SH-SY5Y (cell line): ENCODE measurements around the gene RAPGEF2.

Source experiments
- GATA2 ChIP-seq: IDR thresholded peaks from 2 replicates; pipeline ENCODE4 v1.6.1; 2011; ENCODE audit warnings: mild to moderate bottlenecking, low read depth, low read length
- GATA3 ChIP-seq: IDR thresholded peaks from 2 replicates; pipeline ENCODE4 v1.6.1; 2011; ENCODE audit warnings: low read depth, mild to moderate bottlenecking, low read length, moderate library complexity

DNA sequence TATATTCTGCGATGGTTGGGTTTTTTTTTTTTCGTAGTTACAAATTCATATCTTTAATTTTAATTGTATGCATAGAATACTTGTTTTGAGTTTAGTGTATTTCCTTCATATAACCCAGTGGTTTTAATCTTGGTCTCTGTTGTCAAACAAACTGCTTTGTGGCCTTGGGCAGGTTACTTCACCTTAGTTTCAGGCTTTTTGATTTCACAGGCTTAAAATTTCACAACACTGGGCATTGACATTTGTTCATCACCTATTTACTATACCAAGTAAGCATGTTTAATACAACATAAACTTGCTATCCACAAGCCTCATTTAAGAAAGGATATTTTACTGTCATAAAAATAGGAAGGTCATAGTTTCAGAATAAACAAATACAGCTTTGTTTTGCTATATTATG lies 14.7 kb downstream of the RAPGEF2 start:
- TF ChIP-seq GATA3 (no peak), GATA2 (no peak)
